Activated T-helper 1 cell treated with anti-CD3 and anti-CD28 coated beads, Interleukin-2, amount 50 U/mL, for 16 hours (primary cell): ENCODE results near the gene RIN1.

Experiments used
- DNase-seq, 2 donors: peaks; one replicate each; pipeline ENCODE4 v3.0.0-alpha.2; 2020; ENCODE audit warnings: low read depth in 1 of 2, low spot score in 1 of 2

The RIN1 gene

DNA sequence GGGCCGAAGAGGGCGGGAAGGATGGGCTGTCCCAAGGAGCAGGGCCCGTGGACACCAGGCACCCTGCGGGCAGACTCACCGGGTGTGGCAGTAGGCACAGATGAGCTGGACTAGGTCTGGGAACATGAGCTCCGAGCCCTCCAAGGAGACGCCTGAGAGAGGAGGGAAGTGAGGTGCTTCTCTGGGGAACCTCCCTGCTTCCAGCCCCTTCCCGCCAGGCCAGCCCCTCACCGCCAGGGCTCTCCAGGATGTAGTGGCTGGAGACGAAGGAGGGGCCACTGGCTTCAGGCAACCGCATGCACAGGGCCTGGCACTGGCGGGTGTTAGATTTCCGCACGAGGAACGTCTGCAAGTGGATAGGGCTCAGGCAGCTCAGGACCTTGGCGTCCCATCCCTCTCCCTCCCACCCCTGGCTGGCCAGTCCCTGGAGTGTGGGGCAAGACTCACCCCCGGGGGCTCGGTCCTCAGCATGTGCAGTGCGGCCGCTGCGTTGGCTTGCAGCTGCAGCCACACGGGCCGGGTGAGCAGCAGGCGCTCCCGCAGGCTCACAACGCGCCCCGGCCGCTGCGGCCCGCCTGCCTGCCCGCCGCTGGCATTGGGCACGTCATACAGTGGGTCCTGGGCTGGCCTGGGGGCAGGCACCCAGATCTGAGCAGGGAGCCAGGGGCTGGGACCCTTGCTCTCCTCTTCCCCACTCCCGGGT is 552 bp downstream of the RIN1 start:
- DNase-seq: no peak

DNA sequence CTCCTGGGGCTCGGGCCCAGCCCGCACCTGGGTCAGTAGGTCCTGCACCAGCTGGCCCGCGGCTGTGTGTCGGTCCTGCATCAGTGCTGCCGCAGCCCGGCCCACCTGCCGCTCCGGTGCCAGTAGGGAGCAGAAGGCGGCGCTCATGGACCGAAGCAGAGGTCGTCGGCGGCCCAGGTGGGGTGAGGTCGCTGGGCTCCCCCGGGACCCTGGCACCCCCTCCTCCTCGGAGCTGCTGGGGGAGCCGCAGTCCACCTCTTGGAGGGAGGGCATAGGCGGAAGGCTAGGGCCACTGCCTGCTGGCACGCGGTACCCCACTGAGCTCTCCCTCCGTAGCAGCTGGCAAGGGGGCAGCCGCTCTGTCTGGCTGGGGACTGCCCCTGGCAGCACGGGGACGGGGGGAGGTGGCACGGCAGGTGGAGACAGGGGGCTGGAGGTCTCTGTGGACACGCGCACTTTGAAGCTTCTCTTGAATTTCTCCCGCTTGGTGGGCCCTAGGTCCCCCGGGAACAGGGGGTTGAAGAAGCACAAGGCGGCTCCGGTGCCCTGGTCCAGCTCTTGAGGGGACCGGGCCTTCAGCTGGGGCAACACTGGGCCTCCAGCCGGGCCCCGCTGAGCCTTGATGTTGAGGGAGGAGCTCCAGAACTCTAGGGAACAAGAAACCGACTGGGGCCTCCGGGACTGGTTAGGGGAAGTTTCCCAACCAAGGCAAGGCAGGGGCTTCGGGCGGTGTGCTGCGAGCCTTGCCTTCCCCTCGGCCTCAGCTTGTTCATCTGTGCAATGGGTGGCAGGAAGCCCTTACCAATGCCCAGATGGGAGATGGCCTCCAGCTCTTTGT is 1.4 kb downstream of the RIN1 start:
- DNase-seq: no peak

DNA sequence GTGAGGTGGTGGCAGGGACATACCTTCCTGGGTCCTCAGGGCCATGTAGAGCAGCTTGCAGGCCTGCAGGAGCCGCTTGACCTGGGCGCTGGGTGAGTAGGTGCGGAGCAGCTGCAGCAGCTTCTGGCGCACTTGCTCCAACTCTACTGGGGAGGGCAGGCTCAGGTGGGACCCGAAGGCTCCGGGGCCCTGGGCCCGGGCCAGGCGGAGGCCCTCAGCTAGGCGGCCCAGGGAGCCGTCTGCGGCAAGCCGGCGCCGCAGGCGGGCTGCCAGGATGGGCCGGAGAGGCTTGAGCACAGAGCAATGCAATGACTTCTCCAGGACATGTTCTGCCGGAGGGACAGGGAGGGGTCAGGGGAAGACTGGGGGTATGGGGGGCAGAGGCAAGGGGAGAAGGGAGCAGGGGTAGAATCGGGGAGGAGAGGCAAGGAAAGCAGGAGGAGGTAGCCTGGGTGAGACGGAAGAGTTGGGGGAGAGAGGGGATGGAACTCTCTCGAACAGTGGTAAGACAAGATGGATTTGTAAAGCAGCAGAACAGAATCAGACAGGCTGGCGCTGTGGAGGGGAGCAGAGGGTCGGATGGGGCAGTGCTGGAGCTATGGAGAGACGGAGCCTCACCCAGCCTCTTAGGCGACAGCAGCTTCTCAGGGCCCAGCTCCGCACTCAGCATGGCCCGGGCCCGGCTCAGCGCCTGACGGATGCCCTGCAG is 2.2 kb downstream of the RIN1 start:
- DNase-seq: no peak

DNA sequence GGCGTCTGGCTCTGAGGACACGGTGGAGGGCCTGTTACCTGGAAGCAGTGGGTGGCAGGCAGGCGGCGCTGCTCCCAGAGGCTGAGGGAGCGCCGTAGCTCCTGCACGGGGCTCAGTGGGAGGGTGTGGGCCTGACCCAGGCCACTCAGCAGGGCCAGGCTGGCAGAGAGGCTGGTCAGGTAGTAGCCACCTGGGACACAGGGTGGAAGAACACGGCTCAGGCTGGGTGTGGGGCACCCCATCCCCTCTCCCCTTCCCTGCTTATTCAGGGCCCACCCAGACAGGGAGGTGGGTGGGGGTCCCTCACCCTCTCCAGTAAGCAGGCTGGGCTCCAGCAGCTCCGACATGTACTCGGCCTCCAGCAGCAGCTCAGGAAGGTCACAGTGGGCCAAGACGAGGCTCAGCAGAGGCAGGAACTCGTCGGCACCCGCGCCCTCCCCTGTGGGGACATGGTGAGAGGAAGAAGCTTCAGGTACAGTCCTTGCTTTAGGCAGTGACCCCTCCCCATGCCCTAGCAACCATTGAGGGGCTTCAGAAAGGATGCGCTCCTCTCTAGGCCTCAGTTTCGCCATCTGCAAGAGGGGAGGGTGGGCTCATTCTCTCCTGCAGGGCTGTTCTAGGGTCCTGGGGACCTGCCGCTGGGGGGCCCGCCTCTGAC is 2.9 kb downstream of the RIN1 start:
- DNase-seq: no peak

DNA sequence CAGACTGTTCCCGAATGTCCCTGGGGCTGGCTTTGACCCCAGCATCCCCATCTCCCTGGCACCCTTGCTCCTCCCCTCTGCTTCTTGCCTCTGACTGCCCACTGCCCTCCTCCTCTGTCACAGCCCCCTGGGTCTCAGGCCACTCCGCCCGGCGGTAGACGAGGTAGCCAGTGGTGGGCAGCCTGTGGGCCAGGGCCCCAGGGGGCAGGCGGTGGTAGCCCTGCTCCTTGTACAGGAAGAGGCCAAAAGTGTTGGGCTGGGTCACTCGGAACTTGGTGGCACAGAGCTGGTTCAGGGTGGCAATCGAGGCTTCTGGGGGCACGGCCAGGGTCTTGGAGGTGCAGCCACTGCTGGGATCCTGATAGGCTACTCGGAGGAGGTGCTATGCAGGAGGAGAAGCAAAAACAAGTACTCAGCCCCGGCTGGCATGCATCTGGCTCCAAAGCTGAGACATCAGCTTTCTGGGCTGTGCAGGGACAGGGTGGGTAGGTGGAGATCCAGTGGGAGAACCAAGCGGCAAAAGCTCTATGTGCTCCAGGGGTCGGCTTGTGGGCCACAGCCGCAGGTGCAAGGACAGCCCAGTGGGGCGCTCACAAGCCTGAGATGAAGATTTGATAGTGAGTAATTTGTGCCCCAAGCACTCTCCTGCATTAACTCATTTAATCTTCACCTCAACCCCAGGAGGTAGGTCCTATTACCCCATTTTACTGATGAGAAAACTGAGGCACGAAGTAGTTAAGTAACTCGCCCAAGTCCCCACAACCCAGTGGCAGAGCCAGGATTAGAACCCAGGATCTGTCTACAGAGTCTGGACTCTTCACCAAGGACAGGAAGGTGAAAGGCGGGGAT is 3.6 kb downstream of the RIN1 start:
- no peak for DNase-seq

DNA sequence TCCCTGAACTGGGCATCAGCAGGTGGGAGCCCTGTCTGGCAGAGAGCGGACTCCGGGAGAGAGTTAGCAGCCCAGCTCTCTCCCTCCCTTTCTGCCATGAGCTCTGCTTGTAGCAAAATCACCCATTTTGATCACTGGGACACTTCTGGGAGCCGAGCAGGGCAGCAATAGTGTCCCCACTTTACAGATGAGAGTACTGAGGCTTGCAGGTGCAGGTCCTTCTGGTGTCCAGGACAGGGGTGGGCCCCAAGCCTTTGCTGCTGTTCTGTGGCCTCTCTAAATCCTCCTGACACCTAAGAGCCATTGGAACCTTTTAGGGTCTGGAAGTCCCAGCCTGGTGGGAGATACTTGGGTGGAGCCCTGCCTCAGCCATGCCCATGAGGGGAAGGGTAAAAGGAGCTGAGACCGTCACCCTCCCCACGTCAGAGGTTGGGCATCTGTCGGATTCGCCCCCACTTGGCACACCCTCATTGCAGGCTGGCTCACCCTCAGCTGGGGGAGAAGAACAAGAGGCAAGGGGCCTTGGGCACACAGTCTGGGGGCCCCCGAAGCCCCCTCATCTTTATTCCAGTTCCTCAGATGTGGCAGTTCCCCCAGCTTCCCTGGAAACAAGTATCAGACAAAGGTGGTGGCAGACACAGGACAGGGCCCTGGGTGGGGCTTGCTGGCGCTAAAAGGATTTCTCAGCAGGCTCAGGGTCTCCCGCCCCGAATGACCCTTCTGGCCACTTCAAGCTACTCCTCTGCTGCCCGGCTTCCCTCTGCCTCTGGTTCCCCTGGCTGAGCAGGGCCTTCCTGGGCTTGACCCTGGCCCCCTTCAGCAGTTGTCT is 4.5 kb downstream of the RIN1 start:
- DNase-seq: no peak

DNA sequence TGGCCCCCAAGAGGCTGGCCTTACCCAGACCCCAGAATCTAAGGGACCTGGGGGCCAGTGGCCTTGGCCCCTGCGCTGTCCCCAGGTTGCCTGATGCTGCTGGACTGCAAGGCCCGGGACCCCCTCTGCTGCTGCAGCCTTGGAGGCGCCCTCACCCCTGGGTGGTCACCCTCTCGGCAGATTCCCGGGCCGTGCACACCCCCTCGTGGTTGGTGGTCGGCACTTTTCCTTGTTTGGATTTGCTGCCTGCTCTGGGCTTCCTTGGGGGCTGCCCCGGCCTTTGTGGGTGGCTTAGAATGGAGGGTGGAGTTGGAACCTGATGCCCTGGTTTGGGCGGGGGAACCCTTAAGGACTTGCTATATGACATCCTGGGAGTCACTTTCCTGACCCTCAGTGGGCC is 5.3 kb downstream of the RIN1 start:
- no peak for DNase-seq

DNA sequence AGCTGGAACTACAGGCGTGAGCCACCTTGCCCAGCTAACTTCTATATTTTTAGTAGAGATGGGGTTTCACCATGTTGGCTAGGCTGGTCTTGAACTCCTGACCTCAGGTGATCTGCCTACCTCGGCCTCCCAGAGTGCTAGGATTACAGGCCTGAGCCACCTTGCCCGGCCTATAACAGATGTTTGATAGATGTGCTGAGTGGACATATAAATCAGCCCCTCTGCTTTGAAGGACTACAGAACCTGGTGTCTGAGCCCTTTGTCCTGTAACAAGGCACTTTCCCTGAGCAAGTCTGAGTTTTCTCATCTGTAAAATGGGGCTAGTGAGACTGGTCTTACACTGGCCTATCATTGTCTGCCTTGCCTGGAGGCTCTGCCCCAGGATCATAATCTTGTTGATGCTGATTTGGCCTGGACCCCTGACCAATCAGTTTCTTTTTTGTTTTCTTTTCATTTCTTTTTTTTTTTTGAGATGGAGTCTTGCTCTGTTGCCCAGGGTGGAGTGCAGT is 7.0 kb downstream of the RIN1 start:
- DNase-seq: no peak

DNA sequence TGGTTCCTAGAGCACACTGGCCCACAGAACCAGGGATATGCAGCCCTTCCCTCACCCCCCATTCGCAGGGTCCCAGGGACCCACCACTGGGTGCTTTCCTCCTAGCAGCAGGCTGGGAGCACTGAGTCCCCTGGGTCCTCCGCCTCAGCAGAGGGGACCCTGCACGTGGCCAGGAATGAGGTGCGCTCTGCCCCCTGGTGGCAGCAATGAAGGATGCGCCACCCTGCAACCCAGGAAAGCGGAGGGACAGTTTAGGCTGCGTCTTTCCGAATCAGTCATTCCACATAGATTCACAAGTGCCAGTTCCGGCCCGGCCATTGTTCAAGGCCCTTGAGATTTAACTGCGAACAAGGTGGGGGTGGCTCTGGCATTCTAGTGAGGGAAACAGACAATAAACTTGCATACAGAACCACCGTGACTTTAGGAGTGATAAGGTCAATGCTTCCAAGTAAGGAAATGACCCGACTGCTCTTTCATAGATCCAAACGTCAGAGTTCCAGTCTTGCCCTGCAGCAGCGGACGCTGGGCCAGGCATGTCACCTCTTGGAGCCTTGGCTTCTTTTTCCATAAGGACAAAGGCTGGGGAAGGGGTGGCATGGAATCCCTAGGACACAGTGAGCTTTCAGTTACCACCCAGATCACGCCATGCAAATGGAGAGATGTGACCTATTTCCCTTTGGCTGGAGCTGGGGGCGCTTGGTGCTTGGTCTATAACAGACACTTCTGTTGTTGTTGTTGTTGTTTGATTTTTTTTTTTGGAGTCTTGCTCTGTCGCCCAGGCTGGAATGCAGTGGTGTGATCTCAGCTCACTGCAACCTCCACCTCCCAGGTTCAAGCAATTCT is 7.7 kb downstream of the RIN1 start:
- peak; percentile 65 to 74 for DNase-seq

DNA sequence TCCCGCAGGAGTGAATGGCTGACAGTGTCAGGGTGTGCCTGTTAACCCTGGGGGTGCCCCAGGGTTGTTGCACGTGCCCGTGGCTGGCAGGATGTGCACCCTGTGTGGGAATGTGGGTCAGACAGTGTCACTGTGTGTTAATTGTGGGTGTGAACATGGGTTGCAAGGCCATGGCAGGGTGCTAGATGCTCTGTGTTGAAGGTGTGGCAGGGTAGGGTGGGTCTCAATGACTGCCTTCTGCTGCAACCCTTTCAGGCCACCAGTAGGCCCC is 8.3 kb downstream of the RIN1 start:
- DNase-seq: no peak

DNA sequence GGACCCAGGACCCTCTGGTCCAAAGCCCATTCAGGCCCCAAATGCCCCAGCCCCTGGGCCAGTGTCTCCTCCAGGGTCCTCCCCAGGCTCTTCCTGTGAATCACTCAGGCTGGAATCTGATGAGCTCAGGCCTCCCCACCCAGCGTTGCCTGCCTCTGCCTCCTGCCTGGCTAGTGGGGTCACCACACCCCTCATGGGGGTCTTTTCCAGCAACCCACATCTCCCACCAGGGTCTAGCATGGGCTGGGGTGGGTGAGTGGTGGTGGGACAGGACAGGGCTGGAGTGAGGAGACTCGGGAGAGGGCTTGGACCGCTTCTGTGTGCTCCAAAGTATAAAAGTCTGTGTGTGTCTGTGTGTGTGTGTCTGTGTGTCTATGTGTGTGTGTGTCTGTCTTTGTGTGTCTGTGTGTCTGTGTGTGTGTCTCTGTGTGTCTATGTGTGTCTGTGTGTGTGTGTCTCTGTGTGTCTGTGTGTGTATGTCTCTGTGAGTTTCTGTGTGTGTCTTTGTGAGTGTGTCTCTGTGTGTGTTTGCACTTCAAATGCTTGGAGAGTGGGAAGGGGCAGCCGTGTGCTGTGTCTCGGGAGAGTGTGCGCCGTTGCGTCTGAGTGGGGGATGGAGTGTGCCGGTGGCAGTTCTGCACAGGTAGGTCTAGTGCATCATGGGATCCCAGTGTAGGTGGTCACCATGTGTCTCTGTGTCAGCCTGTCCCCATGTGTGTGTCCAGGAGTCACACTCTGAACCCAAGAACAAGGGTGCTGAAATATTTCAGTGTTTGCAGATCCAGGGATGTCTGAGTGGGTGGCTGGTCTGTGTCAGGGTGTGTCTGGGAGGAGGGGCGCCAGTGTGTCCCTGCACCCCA is 8.8 kb downstream of the RIN1 start:
- no peak for DNase-seq

DNA sequence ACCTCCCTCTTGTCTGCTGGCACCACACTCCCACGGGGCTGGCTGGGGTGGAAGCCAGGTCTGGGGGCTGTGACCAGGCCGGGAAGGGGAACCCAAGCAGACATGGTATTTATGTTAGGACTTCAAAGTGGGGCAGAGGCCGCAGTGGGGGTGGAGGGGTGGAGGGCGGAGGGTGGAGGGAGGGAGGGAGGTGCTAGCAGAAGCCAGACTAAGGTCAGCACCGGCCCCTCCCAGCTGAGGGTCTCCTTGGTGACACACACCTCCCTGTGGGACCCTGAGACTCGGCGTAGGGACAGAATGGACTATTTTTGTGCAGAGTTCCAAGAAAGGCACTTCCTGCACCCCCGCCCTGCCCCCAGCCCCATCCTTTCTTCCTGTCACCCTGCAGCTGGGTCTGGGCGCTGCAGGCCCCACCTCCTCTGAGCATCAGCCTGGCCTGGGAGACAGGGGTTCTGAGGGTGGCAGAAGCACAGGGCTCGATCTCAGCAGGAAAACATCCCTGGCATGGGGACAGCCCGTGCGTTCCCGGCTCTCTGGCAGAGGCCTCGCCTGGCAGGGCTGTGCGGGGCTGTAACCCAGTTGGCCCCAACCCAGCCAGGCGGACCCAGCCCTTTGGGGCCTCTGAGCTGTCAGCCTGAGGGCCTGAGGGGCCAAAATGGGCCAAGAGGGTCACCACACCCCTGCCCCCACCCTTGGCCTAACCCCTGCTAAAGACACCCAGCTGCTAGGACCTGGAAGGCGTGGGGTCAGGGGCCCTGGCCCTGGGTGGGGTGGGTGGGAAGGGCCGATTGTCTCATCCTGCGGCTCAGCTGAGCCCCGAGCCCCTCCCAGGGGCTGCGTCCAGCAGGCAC is 9.7 kb downstream of the RIN1 start:
- DNase-seq: no peak

DNA sequence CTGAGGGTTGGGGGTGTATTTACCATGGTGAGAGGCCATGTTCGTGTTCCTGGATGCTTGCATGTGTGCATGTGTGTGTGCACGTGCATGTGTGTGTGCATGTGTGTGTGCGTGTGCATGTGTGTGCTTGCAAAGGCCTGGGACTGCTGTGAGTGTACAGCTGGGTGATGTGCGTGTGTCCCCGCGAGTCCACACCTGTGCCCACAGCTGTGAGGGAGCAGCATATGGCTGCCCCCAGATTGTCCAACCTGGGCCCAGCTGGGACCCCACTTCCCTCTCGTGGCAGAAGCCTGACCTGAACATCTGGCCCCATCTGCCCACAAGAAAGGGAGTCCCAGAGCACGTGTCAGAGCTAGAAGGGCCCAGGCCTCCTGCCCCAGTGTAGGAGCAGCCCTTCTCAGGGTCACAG is 11.0 kb downstream of the RIN1 start:
- no peak for DNase-seq

DNA sequence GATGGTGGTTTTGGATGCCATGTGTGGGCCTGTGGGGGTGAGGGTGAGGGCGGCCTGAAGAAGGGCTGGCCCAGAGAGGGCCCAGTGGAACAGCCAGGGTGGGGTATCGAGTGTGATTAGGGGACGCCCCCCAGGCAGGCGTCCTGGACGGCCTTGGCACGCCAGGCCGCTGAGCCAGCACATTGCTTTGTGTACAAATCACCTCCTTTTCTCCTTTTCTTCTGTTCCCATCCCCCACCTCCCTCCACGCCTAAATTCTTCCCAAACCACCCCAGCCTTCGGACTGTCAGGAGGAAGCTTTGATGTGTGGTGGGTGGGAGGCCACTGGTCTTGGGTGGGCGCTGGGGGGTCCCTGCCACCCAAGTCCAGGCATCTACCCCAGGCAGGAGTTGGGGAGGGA is 11.6 kb downstream of the RIN1 start:
- DNase-seq: no peak

DNA sequence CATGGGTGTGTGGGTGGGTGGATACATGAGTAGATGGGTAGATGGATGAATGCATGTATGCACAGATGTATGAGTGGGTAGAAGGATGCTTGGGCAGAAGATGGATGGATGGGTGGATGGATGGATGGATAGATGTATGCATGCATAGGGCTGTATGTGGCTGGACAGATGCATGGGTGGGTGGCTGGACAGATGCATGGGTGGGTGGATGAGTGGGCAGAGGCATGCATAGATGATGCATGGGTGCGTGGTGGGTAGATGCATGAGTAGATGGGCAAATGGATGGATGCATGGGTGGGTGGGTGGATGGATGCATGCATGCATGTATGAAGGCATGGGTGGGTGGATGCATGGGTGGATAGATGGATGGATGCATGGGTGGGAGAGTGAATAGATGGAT is 12.6 kb downstream of the RIN1 start:
- DNase-seq: no peak

DNA sequence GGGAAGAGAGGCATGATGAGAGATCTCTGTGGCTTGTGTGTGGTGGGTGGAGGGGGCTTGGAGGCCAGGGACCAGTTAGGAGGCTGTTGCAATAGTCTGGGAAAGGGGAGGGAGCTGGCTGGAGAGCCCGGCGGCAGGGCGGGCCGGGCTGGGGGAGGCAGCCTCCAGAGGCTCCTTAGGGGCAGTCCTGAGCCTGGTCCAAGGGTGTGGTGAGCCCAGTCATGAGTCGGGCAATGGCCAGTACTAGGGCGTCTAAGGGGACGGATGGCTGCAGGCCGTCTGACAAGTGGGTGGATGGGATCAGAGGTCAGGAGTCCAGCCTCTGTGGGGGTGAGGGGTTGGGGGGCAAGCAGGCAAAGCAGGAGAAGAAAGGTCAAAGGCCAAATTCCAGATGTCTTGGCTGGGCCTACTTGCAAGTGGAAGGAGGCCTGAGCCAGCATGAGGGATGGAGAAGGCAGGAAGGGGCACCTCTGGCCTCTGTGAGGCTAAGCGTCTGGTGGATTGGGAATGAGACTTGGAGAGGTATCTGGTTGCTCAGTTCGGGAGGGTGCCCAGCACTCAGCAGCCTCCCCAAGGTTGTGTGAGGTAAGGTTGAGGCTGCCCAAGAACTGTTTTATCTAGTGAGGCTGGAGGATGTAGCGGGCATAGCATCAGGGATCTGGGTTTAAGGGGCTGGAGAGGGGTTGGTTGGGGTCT is 13.4 kb downstream of the RIN1 start:
- DNase-seq: no peak
